C4-2B (cell line): Measurements from ENCODE around the gene NOL7.

Source experiments
- CTCF ChIP-seq: fragments of 450-650 bp; conservative IDR thresholded peaks from 2 replicates; pipeline ENCODE4 v1.5.1; 2017; ENCODE audit warnings: mild to moderate bottlenecking
- ZFX ChIP-seq: fragments of 450-650 bp; IDR thresholded peaks from 2 replicates; pipeline ENCODE4 v1.6.1; 2017

DNA sequence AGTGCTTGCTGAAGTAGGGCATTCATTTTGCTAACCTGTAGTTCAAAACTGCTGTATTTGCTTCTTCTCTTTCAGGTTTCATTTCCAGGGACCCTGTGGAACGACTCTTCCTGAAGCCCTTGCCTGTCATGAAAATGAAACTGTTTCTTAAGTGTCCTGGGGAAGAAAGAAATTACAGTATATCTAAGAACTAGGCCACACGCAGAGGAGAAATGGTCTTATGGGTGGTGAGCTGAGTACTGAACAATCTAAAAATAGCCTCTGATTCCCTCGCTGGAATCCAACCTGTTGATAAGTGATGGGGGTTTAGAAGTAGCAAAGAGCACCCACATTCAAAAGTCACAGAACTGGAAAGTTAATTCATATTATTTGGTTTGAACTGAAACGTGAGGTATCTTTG lies 3.4 kb upstream of the NOL7 start:
- TF ChIP-seq CTCF: no peak
- TF ChIP-seq ZFX: no peak
